BJ (cell line): Measurements from ENCODE around the gene BCAS3. TPM values are rescaled to one million over a fixed set of nuclear protein-coding genes. Genes with fewer than 3 reads are reported as not detected.

Source experiments
- CTCF ChIA-PET: fragments of 350-600 bp; formaldehyde crosslinking; extraction: SDS; loops from one replicate; lab custom pipeline; 2021; ENCODE audit warnings: antibody characterized with exemption, inconsistent platforms; lab: Yijun Ruan, JAX
- POLR2A ChIA-PET: fragments of 300-600 bp; sonication (Branson Sonifier 250); formaldehyde crosslinking; extraction: SDS; loops from one replicate; lab custom pipeline; 2021; ENCODE audit warnings: antibody characterized with exemption; lab: Charles Lee
- DNase-seq: peaks from one replicate; pipeline ENCODE4 v3.0.0-alpha.2; 2011; ENCODE audit warnings: low read depth
- H3K27me3 ChIP-seq: 2 replicates; pipeline ENCODE4 v1.6.0; 2011; ENCODE audit warnings: low read length; ENCODE audit not compliant: control insufficient read depth, insufficient read depth
- H3K36me3 ChIP-seq: 2 replicates; pipeline ENCODE4 v1.5.1; 2011; ENCODE audit warnings: low read length; ENCODE audit not compliant: control insufficient read depth, insufficient read depth
- H3K4me3 ChIP-seq: 2 replicates; pipeline ENCODE4 v1.5.1; 2011; ENCODE audit warnings: low read depth, mild to moderate bottlenecking, control low read depth, low read length
- CTCF ChIP-seq: IDR thresholded peaks from 2 replicates; pipeline ENCODE4 v1.5.1; 2011; ENCODE audit warnings: low read depth, mild to moderate bottlenecking, control low read depth, inconsistent platforms, low read length, moderate library complexity; ENCODE audit not compliant: insufficient read depth
- polyA plus RNA-seq: library from polyadenylated mRNA; depleted of rRNA; stranded (reverse); fragments of >200 nt; gene quantifications from 2 replicates; pipeline ENCODE4 v1.2.3, GENCODE V29; 2011

The BCAS3 gene
- polyA plus RNA-seq, 1 experiment: 19.5 TPM

- CTCF ChIA-PET: no interaction called here
Observed at GRCh38 chr17:60773552-60773951, 95.9 kb downstream of the BCAS3 start.

GRCh38 chr17:60781880-60782412, 104.3 kb downstream of the BCAS3 start:
- TF ChIP-seq CTCF: no peak
- Histone ChIP-seq H3K36me3 (no peaks in the 10 kb centered on the region), H3K27me3 (no peaks in the 10 kb centered on the region), H3K4me3 (no peak overlapping the region)
- CTCF ChIA-PET: interaction anchor here (0.6 kb wide), 1 partner anchor 23 kb away, joined by 3 read pairs; no protein-coding TSS in a partner anchor
- POLR2A ChIA-PET: no interaction called here
- no peak for DNase-seq

More at GRCh38 chr17:60773552-60773951, 95.9 kb downstream of the BCAS3 start:
- H3K27me3 ChIP-seq: no peaks in the 10 kb centered on the region
- no peak overlapping the region for H3K4me3 ChIP-seq
- POLR2A ChIA-PET: no interaction called here
- H3K36me3 ChIP-seq: no peaks in the 10 kb centered on the region
- no peak for DNase-seq
- no peak for TF ChIP-seq CTCF

- Histone ChIP-seq H3K4me3 (no peak overlapping the region), H3K36me3 (no peaks in the 10 kb centered on the region), H3K27me3 (no peaks in the 10 kb centered on the region)
- no peak for DNase-seq
- ChIA-PET POLR2A (no interaction called here), CTCF (no interaction called here)
- TF ChIP-seq CTCF: no peak
Observed at GRCh38 chr17:60782742-60783141, 105.1 kb downstream of the BCAS3 start.

GRCh38 chr17:60790205-60790604, 112.6 kb downstream of the BCAS3 start:
- Histone ChIP-seq H3K4me3 (no peak overlapping the region), H3K36me3 (no peaks in the 10 kb centered on the region), H3K27me3 (no peaks in the 10 kb centered on the region)
- TF ChIP-seq CTCF: no peak
- DNase-seq: no peak
- ChIA-PET CTCF (no interaction called here), POLR2A (no interaction called here)

- no peak overlapping the region for H3K4me3 ChIP-seq
- H3K36me3 ChIP-seq: no peaks in the 10 kb centered on the region
- no peaks in the 10 kb centered on the region for H3K27me3 ChIP-seq
- ChIA-PET POLR2A (no interaction called here), CTCF (no interaction called here)
- TF ChIP-seq CTCF: no peak
- no peak for DNase-seq
Observed at GRCh38 chr17:60792250-60792898, 114.7 kb downstream of the BCAS3 start.
